ENCODE data around the gene MAPRE3. TPM values are rescaled to one million over a fixed set of nuclear protein-coding genes. Genes with fewer than 3 reads are reported as not detected.

Gene MAPRE3
- total and polyA plus RNA-seq, 2 experiments from 2014 or later = 7.9 to 23.0 TPM

GRCh38 chr2:26970928-26971627, 641 bp downstream of the MAPRE3 start:
- H4K20me1 ChIP-seq (ENCODE audit: insufficient read depth) = no peaks in the 10 kb centered on the region
- H3K27me3 ChIP-seq (replicated peaks; ENCODE audit: insufficient read depth) = peaks cover 8% of the 10 kb centered on the region
- H3K9me2 ChIP-seq (ENCODE audit: insufficient read depth) = no peaks in the 10 kb centered on the region
- TF ChIP-seq EZH2phosphoT487 (IDR thresholded peaks at IDR 0.05; ENCODE audit: insufficient read depth, low read depth) (no peak), EZH2 (IDR thresholded peaks at IDR 0.05; ENCODE audit: insufficient read depth, poor library complexity, severe bottlenecking) (no peak)
- no peaks in the 10 kb centered on the region for H3K9me3 ChIP-seq (ENCODE audit: low read depth)
- peak overlapping the region; percentile 27; the same call in 1 of the 2 replicates for H3K27ac ChIP-seq
- peaks cover 19% of the 10 kb centered on the region; the same call in 1 of the 2 replicates for H3K79me2 ChIP-seq (ENCODE audit: insufficient read depth)
- H3K4me2 ChIP-seq (ENCODE audit: unreplicated experiment) = peak overlapping the region; percentile 94
- in situ Hi-C loops (cut with MboI) = no loop called here
- WGBS, 2 experiments (ENCODE audit: low coverage in 1 of 2, low lambda C conversion rate in 2 of 2, missing lambda C conversion rate in 2 of 2) = 2 to 5% methylated on average over 22 to 34 of the region's 34 CpGs
- peaks cover 6% of the 10 kb centered on the region; the same call in 1 of the 2 replicates for H3F3A ChIP-seq (ENCODE audit: insufficient read depth)
- peak overlapping the region; percentile 87 for H3K4me3 ChIP-seq
- peak overlapping the region; percentile 76 for H3K9ac ChIP-seq
- peaks cover 13% of the 10 kb centered on the region for H3K4me1 ChIP-seq (ENCODE audit: insufficient read depth)
- H2AFZ ChIP-seq = peak overlapping the region; percentile 94
- no peaks in the 10 kb centered on the region for H3K36me3 ChIP-seq (ENCODE audit: low read depth)
- DNase-seq = peak; percentile 72

GRCh38 chr2:26971911-26972786, 1.7 kb downstream of the MAPRE3 start:
- in situ Hi-C loops (cut with MboI) = no loop called here
- peak overlapping the region; percentile 94 for H3K4me2 ChIP-seq (ENCODE audit: unreplicated experiment)
- TF ChIP-seq EZH2 (IDR thresholded peaks at IDR 0.05; ENCODE audit: insufficient read depth, poor library complexity, severe bottlenecking) (no peak), EZH2phosphoT487 (IDR thresholded peaks at IDR 0.05; ENCODE audit: insufficient read depth, low read depth) (no peak)

GRCh38 chr2:26974352-26974751, 3.9 kb downstream of the MAPRE3 start:
- H3K9ac ChIP-seq = no peak overlapping the region
- H3K36me3 ChIP-seq (ENCODE audit: low read depth) = no peaks in the 10 kb centered on the region
- no peak for TF ChIP-seq EZH2phosphoT487 (IDR thresholded peaks at IDR 0.05; ENCODE audit: insufficient read depth, low read depth)
- H3K9me2 ChIP-seq (ENCODE audit: insufficient read depth) = no peaks in the 10 kb centered on the region
- H4K20me1 ChIP-seq (ENCODE audit: insufficient read depth) = no peaks in the 10 kb centered on the region
- H3K4me2 ChIP-seq (ENCODE audit: unreplicated experiment) = no peak overlapping the region
- H2AFZ ChIP-seq = no peak overlapping the region
- H3K9me3 ChIP-seq (ENCODE audit: low read depth) = no peaks in the 10 kb centered on the region
- H3K4me3 ChIP-seq = no peak overlapping the region
- in situ Hi-C loops (cut with MboI) = no loop called here
- 92% methylated on average over 5 of the region's 5 CpGs for WGBS, 2 experiments (ENCODE audit: low coverage in 1 of 2, low lambda C conversion rate in 2 of 2, missing lambda C conversion rate in 2 of 2)
- peaks cover 30% of the 10 kb centered on the region for H3K4me1 ChIP-seq (ENCODE audit: insufficient read depth)
- H3F3A ChIP-seq (ENCODE audit: insufficient read depth) = peaks cover 15% of the 10 kb centered on the region
- DNase-seq = no peak
- H3K27ac ChIP-seq = no peak overlapping the region
- H3K27me3 ChIP-seq (replicated peaks; ENCODE audit: insufficient read depth) = no peaks in the 10 kb centered on the region
- peaks cover 19% of the 10 kb centered on the region; the same call in 1 of the 2 replicates for H3K79me2 ChIP-seq (ENCODE audit: insufficient read depth)

More at GRCh38 chr2:26971911-26972786, 1.7 kb downstream of the MAPRE3 start:
- Histone ChIP-seq H3K9me3 (ENCODE audit: low read depth) (no peaks in the 10 kb centered on the region), H3F3A (ENCODE audit: insufficient read depth) (peaks cover 13% of the 10 kb centered on the region), H4K20me1 (ENCODE audit: insufficient read depth) (no peaks in the 10 kb centered on the region), H3K4me3 (peak overlapping the region; percentile 87), H3K9me2 (ENCODE audit: insufficient read depth) (no peaks in the 10 kb centered on the region), H3K4me1 (ENCODE audit: insufficient read depth) (peaks cover 22% of the 10 kb centered on the region), H3K36me3 (ENCODE audit: low read depth) (no peaks in the 10 kb centered on the region), H3K79me2 (ENCODE audit: insufficient read depth) (peaks cover 19% of the 10 kb centered on the region; the same call in 1 of the 2 replicates), H3K27ac (no peak overlapping the region), H3K27me3 (replicated peaks; ENCODE audit: insufficient read depth) (peaks cover 8% of the 10 kb centered on the region), H2AFZ (peak overlapping the region; percentile 94; the same call in 1 of the 2 replicates), H3K9ac (0 out of 2 replicates have a peak overlapping the region, but pooled peaks have one; percentile 76)
- no peak for DNase-seq
- WGBS, 2 experiments (ENCODE audit: low coverage in 1 of 2, low lambda C conversion rate in 2 of 2, missing lambda C conversion rate in 2 of 2) = 43 to 46% methylated on average over 9 of the region's 9 CpGs

GRCh38 chr2:26975102-26975501, 4.7 kb downstream of the MAPRE3 start:
- Histone ChIP-seq H3K9ac (no peak overlapping the region), H3F3A (ENCODE audit: insufficient read depth) (peaks cover 15% of the 10 kb centered on the region), H3K79me2 (ENCODE audit: insufficient read depth) (peaks cover 23% of the 10 kb centered on the region; the same call in 1 of the 2 replicates), H3K27me3 (replicated peaks; ENCODE audit: insufficient read depth) (no peaks in the 10 kb centered on the region), H3K4me2 (ENCODE audit: unreplicated experiment) (no peak overlapping the region), H3K27ac (no peak overlapping the region), H4K20me1 (ENCODE audit: insufficient read depth) (no peaks in the 10 kb centered on the region), H3K9me2 (ENCODE audit: insufficient read depth) (no peaks in the 10 kb centered on the region), H2AFZ (no peak overlapping the region), H3K4me1 (ENCODE audit: insufficient read depth) (peaks cover 38% of the 10 kb centered on the region), H3K4me3 (no peak overlapping the region), H3K9me3 (ENCODE audit: low read depth) (no peaks in the 10 kb centered on the region), H3K36me3 (ENCODE audit: low read depth) (no peaks in the 10 kb centered on the region)
- in situ Hi-C loops (cut with MboI) = no loop called here
- 52 to 54% methylated on average over 2 of the region's 2 CpGs for WGBS, 2 experiments (ENCODE audit: low coverage in 1 of 2, low lambda C conversion rate in 2 of 2, missing lambda C conversion rate in 2 of 2)
- TF ChIP-seq EZH2 (IDR thresholded peaks at IDR 0.05; ENCODE audit: insufficient read depth, poor library complexity, severe bottlenecking) (no peak), EZH2phosphoT487 (IDR thresholded peaks at IDR 0.05; ENCODE audit: insufficient read depth, low read depth) (no peak)
- no peak for DNase-seq
